ENCODE results near the gene MRPL18. TPM values are rescaled to one million over a fixed set of nuclear protein-coding genes. Genes with fewer than 3 reads are reported as not detected.
"Not testable (repeated sequence)": the region's sequence is repeated elsewhere in the genome, so short reads cannot be mapped to it uniquely, and the experiment has no call there.

MRPL18 gene
- total and polyA plus RNA-seq, 9 of the 15 experiments (the other 6 are each of a cell fraction or from before 2014, with no cell fraction given) = 149 to 456 (median 196) TPM

GRCh38 chr6:159815410-159815809, 25.1 kb downstream of the MRPL18 start (continued):
- no peak for TF ChIP-seq SRSF9 (IDR thresholded peaks at IDR 0.05; ENCODE audit: borderline replicate concordance, low read depth, low read length)
- TF ChIP-seq ATF6 (CRISPR knock-in tag; IDR thresholded peaks at IDR 0.05) = no peak

- WGBS (ENCODE audit: insufficient coverage, low coverage, missing lambda C conversion rate) = 4% methylated on average over 3 of the region's 3 CpGs
- FAIRE-seq; H3K27ac ChIP-seq (ENCODE audit: extremely low read depth, low read depth, low read length); H4K20me1 ChIP-seq (replicated peaks; ENCODE audit: control insufficient read depth, insufficient read depth, low read length); H3K9ac ChIP-seq (ENCODE audit: insufficient read depth in 1 of 2, low read depth in 2 of 2, low read length in 2 of 2); intact Hi-C loops (cut with micrococcal nuclease); H3K36me3 ChIP-seq (ENCODE audit: control insufficient read depth, insufficient read depth, low read length); H2AFZ ChIP-seq (ENCODE audit: low read depth, low read length); H3K4me3 ChIP-seq; ATAC-seq; CTCF ChIA-PET (ENCODE audit: low intra/inter-chr PET ratio); in situ Hi-C loops (cut with MboI); H3K79me2 ChIP-seq (ENCODE audit: control insufficient read depth, insufficient read depth, low read length); BruUV-seq (replicated peaks); H3K9me1 ChIP-seq (ENCODE audit: control insufficient read depth, insufficient read depth, low read length); H3K4me1 ChIP-seq (replicated peaks in 1 of 2; ENCODE audit: control insufficient read depth in 2 of 2, insufficient read depth in 2 of 2, low read length in 2 of 2); H3K4me2 ChIP-seq (ENCODE audit: insufficient read depth, low read length); H3K9me3 ChIP-seq (replicated peaks; ENCODE audit: control insufficient read depth, insufficient read depth, low read depth, low read length); DNase-seq (ENCODE audit: extremely low read depth in 1 of 4, low spot score in 3 of 4): not testable (repeated sequence)
- H3K27me3 ChIP-seq (ENCODE audit: control insufficient read depth in 2 of 2, insufficient read depth in 2 of 2, low read length in 2 of 2) = peaks cover 73 to 86% of the 10 kb centered on the region in 2 experiments
- POLR2A ChIA-PET = interaction anchor here (0.6 to 0.7 kb wide), 3 partner anchors 284 to 1829 kb away, joined by 3 to 4 read pairs (median 3); no protein-coding TSS in a partner anchor
These were observed 26.5 kb downstream of the MRPL18 start for GRCh38 chr6:159816775-159817174.

Data from K562 (cell line).